IPS-20b (cell line): ENCODE data around the gene TM4SF1.

Experiments used
- H3K27ac ChIP-seq: one replicate; pipeline ENCODE4 v1.5.1; 2013; ENCODE audit warnings: low read length
- H3K27me3 ChIP-seq: 2 replicates; pipeline ENCODE4 v1.6.1; 2013; ENCODE audit warnings: mild to moderate bottlenecking, low read length, inconsistent platforms; ENCODE audit not compliant: insufficient read depth
- H3K36me3 ChIP-seq: 2 replicates; pipeline ENCODE4 v1.6.1; 2013; ENCODE audit warnings: low read depth, mild to moderate bottlenecking, inconsistent platforms, low read length, moderate library complexity; ENCODE audit not compliant: insufficient read depth
- H3K4me1 ChIP-seq: 2 replicates; pipeline ENCODE4 v1.6.1; 2013; ENCODE audit warnings: mild to moderate bottlenecking, control low read depth, inconsistent platforms, low read length, moderate library complexity; ENCODE audit not compliant: insufficient read depth
- H3K4me3 ChIP-seq: 2 replicates; pipeline ENCODE4 v1.5.1; 2013; ENCODE audit warnings: mild to moderate bottlenecking, low read length, inconsistent platforms
- H3K9ac ChIP-seq: 2 replicates; pipeline ENCODE4 v1.6.1; 2013; ENCODE audit warnings: low read depth, mild to moderate bottlenecking, inconsistent platforms, low read length, moderate library complexity
- H3K9me3 ChIP-seq: 2 replicates; pipeline ENCODE4 v1.6.1; 2013; ENCODE audit warnings: mild to moderate bottlenecking, low read depth, low read length, inconsistent platforms; ENCODE audit not compliant: insufficient read depth

TM4SF1 gene

DNA sequence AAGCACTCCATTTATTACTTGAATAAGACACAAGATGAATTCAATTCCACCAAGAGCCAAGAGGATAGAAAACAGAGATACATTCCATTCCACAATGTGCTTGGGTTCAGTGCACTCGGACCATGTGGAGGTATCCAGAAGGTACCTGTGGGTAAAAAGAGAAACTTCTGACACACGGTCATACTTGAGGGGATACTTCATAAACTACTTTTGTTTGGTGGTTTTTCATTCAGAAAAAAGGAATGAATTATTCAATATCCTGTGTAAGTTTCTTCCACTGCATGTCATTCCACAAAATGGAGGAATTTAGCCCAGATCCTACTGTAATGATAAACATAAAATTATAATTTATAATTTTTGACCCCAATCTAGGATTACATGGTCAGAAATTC is 5.7 kb downstream of the TM4SF1 start:
- Histone ChIP-seq H3K27me3 (no peaks in the 10 kb centered on the region), H3K4me1 (peaks cover 33% of the 10 kb centered on the region), H3K9me3 (no peaks in the 10 kb centered on the region), H3K27ac (no peak overlapping the region), H3K4me3 (no peak overlapping the region), H3K9ac (no peak overlapping the region), H3K36me3 (no peaks in the 10 kb centered on the region)

DNA sequence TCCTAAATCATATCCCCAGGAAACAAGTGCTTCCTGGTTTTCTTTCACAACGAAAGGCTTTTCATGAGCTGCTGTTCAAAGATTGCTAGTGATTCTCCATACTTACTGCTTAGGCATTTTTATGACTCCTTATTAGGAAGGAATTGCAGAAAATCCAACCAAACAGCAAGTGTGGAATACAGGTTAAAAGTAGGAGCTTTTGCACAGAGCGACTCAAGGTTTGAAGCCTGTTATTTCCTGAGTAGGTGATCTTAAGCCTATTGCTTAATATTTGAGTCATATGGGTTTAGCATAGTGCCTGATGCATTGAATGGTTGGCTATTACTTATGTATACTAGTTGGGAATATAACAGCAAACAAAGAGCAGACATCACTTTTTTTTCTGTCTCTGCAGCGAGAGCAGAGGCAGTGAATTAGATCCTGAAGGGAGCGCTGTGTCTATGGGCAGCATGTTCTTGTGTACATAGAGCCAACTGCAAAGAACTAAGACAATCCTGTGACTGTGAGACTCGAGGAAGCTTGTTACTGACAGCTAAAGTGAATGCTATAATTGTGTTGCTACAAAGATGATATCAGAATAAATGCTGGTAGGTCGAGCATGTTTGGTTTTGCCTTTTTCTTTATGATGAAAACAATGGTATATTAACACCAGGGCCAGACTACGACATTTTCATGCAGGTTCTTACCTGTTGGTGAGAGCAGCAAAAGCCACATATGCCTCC is 6.3 kb downstream of the TM4SF1 start:
- H3K4me3 ChIP-seq, result no peak overlapping the region
- no peaks in the 10 kb centered on the region for H3K36me3 ChIP-seq
- peaks cover 36% of the 10 kb centered on the region for H3K4me1 ChIP-seq
- H3K27me3 ChIP-seq, result no peaks in the 10 kb centered on the region
- H3K27ac ChIP-seq, result no peak overlapping the region
- no peaks in the 10 kb centered on the region for H3K9me3 ChIP-seq
- H3K9ac ChIP-seq, result peak overlapping the region; percentile 26; the same call in 1 of the 2 replicates

DNA sequence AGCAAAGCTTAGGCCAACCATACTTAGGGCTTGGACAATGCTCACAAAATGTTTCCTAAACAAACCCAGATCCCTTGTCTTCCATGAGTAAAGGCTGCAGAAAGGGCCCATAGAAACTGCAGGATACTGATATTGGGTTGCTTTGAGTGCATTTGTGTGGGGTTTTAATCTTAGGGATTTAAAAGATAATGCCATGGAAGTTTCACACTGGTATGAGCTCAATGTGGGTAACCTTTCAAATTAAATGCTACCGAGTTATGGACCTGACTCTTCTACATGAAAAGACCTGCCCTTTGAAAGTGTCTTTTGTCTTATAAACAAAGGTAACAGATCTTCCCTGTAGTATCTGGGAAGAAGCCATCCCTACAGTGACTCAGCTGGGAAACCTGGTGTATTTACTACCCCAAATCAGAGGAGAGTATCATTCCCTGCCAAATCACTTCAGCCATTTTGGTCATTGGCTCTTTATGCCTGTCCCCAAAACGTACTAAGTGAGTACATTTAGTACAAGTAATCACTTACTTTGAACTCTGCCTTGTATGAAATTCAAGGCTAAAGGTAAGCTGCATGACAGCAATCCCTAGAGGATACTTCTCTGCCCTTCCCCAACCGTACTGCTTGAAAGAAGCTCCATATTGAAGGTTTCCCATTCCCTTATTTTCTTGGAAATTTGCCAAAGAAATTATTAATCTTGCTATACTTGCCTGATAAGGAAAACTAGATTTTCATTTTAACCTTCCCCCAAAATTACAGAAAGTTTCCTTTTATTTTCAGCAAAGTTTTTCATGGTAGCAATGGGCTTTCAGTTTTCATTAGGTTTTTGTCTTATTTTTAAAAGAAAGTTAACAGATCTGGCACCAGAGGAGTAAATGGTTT is 7.2 kb downstream of the TM4SF1 start:
- Histone ChIP-seq H3K27me3 (no peaks in the 10 kb centered on the region), H3K9me3 (no peaks in the 10 kb centered on the region), H3K9ac (peak overlapping the region; percentile 66; the same call in 1 of the 2 replicates), H3K4me3 (peak overlapping the region; percentile 17; the same call in 1 of the 2 replicates), H3K4me1 (peaks cover 36% of the 10 kb centered on the region), H3K27ac (peak overlapping the region; percentile 66), H3K36me3 (no peaks in the 10 kb centered on the region)

DNA sequence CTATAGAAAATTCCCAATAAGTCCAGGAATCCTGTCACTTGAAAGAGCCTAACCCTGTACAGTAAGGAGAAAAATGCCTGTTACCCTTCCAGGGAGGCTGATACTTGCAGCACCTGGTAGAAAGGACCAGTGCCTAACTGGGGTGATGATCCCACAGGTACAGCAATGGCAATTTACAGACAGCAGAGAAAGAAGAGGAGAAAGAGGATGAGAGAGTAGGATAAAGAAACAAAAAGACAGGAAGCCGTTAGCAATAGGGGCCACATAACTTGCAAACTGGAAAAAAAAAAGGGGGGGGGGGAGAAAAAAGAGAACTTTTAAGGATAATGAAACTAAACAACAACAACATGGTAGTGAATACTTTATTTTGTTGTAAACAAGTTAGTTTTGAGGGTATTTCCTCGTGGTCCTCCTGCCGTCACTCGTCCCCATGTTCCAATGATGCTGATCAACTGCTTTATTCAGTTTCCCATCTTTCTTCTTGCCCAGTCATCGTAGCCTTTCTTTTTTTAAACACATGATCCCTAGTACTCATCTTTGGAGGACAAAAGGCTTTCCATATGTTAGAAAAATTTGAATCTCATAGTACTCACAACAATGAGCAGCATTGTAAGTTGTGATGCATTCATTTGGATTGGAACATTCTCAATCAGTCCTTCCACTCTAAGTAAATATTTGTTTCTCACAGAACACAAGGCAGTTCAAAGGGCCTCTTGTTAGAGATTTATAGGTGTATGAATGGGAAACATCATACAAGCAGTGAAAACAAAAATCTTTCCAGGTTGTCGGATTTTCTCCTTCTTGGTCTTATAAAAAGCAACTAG is 8.6 kb downstream of the TM4SF1 start:
- Histone ChIP-seq H3K9me3 (no peaks in the 10 kb centered on the region), H3K27ac (peak overlapping the region; percentile 30), H3K9ac (peak overlapping the region; percentile 66; the same call in 1 of the 2 replicates), H3K4me1 (peaks cover 36% of the 10 kb centered on the region), H3K27me3 (no peaks in the 10 kb centered on the region), H3K4me3 (no peak overlapping the region), H3K36me3 (no peaks in the 10 kb centered on the region)

DNA sequence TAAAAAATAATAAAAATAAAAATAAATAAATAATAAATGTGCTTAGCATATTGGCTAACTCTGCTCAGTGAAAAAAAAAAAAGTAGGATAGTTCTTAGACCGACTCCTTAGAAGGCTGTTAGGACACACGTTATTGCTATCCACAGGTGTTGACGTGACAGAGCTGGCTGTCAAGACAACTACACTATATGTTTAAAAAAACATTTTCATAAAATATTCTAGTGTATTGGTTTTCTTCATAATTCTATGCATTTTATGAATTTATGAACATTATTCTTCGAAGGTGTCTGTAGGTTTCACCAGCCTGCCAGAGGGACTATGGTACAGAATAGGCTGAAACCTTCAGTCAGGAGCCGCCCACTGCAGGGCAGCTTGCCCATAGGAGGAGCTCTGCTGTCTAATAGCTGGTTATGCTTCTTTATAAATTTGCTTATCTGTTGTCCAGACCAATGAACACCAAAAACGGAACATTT is 9.2 kb downstream of the TM4SF1 start:
- Histone ChIP-seq H3K27ac (peak overlapping the region; percentile 30), H3K4me1 (peaks cover 36% of the 10 kb centered on the region), H3K4me3 (no peak overlapping the region)

DNA sequence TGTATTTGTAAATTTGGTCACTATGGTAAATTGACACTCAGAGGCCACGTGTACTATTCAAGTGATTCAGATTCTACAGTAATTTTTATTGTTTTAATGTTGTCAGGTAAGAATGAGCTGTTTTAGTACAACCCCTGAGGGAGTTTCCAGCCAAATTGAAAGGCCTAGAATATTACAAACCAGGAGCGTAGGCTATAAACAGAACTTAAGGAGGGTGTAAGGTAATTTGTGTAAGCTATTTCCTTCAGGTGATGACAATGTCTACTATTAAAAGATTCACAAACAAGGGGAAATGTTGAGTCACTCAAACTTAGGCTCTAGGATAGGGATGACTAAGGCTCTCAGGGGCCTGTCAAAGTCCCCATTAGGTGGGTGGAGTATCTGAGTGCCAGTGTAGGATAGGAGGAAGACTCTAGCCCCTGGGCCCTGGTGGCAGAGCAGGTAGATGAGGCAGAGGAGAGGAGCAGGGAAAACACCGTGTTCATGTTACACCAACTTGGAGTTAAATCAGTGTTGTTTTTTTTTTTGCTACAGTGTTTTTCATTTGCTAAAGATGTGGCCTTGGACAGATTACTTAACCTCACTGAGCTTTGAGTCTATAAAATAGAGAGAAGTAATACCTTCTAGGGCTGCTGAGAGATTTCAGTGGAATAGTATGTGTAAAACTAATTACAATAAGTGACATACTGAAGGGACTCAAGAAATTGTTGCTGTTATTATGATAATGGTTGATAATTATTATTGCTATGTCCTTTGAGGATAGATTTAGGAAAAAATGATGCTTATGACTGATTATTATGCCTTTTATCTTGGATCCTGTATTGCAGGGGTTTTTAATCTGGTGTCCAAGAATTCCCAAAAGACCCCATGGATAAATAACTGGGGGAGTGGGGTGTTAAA is 10.3 kb downstream of the TM4SF1 start:
- Histone ChIP-seq H3K9ac (no peak overlapping the region), H3K4me1 (peaks cover 36% of the 10 kb centered on the region), H3K27me3 (no peaks in the 10 kb centered on the region), H3K4me3 (no peak overlapping the region), H3K27ac (no peak overlapping the region), H3K36me3 (no peaks in the 10 kb centered on the region), H3K9me3 (no peaks in the 10 kb centered on the region)

More for the DNA sequence above, 9.2 kb downstream of the TM4SF1 start:
- Histone ChIP-seq H3K9ac (peak overlapping the region; percentile 43; the same call in 1 of the 2 replicates), H3K9me3 (no peaks in the 10 kb centered on the region), H3K36me3 (no peaks in the 10 kb centered on the region), H3K27me3 (no peaks in the 10 kb centered on the region)

DNA sequence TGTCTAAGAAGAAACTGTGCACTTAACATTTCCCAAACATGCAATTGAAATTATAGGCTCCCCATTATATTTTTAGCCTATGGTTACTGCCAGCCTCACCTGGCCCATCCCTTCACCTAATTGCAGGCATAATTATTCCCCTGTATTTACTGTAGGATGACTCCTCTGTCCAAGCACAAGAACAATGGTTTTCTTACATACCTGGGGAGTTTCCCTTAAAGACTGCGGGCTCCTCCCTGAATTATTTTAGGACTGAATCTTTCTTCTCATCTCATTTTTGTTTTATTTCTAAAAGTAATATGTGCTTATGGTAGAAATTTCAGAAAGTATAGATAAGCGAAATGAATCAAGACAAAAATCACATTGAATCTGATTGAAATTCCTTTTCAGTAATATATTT is 11.4 kb downstream of the TM4SF1 start:
- H3K27me3 ChIP-seq, result no peaks in the 10 kb centered on the region

DNA sequence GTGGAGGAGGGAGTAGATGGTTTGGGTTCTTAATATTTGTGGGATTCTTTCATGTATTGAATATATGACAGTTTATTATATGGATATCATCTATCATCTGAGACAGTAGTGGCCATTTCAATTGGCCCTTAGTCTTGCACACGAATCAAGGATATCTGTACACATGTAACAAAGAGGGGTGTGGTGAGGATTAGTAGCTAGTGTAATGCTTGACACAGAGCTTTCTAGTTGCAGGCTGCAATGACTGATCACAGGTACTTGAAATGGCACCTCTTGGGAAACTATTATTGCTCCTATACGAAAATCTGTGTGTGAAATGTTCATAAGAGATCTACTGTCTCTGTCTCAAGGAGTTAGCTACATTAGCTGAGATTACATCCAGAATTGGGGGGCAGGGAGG is 12.8 kb downstream of the TM4SF1 start:
- no peak overlapping the region for H3K9ac ChIP-seq
- no peaks in the 10 kb centered on the region for H3K9me3 ChIP-seq
- H3K4me3 ChIP-seq, result no peak overlapping the region
- peaks cover 27% of the 10 kb centered on the region for H3K4me1 ChIP-seq
- no peaks in the 10 kb centered on the region for H3K27me3 ChIP-seq
- no peak overlapping the region for H3K27ac ChIP-seq
- no peaks in the 10 kb centered on the region for H3K36me3 ChIP-seq

More for the DNA sequence above, 11.4 kb downstream of the TM4SF1 start:
- Histone ChIP-seq H3K36me3 (no peaks in the 10 kb centered on the region), H3K9ac (no peak overlapping the region), H3K9me3 (no peaks in the 10 kb centered on the region), H3K27ac (no peak overlapping the region), H3K4me1 (peaks cover 38% of the 10 kb centered on the region), H3K4me3 (no peak overlapping the region)

DNA sequence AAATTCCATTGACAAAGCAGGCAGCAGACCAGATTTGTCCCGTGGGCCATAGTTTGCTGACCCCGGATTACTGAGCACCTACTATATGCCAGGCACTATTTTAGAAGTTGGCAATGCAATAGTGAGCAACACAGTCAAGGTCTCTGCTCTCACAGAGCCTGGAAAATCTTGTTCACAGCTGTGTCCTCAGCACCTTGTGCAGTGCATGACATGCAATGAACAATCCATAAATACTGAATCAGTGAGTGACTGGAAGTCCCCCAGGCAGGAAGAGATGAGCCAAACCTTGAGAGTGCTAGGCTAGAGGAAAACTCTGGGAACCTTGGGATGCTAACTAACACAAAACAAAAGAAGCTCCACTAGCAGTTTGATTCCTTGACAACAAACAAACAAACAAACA is 14.4 kb downstream of the TM4SF1 start:
- Histone ChIP-seq H3K27ac (no peak overlapping the region), H3K27me3 (no peaks in the 10 kb centered on the region)

DNA sequence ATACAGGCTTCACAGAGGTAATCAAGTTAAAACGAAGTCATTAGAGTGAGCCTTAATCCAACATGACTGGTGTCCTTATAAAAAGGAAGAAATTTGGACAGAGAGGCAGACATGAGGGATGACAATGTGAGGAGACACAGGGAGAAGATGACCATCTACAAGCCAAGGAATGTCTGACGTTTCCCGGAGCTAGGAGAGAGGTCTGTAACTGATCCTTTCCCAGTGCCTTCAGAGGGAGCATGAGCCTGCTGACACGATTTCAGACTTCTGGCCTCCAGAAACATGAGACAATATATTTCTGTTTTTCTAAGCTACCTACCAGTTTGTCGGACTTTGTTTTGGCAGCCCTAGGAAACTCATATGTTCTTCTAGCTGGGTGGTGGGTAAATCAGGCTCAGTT is 15.1 kb downstream of the TM4SF1 start:
- H3K27me3 ChIP-seq, result no peaks in the 10 kb centered on the region
- no peak overlapping the region for H3K9ac ChIP-seq
- no peaks in the 10 kb centered on the region for H3K9me3 ChIP-seq
- no peak overlapping the region for H3K27ac ChIP-seq
- H3K4me3 ChIP-seq, result no peak overlapping the region
- H3K36me3 ChIP-seq, result no peaks in the 10 kb centered on the region
- peaks cover 13% of the 10 kb centered on the region; the same call in 1 of the 2 replicates for H3K4me1 ChIP-seq

More for the DNA sequence above, 14.4 kb downstream of the TM4SF1 start:
- Histone ChIP-seq H3K9me3 (no peaks in the 10 kb centered on the region), H3K9ac (no peak overlapping the region), H3K4me3 (no peak overlapping the region), H3K36me3 (no peaks in the 10 kb centered on the region), H3K4me1 (peaks cover 13% of the 10 kb centered on the region; the same call in 1 of the 2 replicates)
